Activated naive CD4-positive, alpha-beta T cell treated with anti-CD3 and anti-CD28 coated beads, Interleukin-2, amount 50 U/mL, for 72 hours (primary cell): ENCODE results near the gene USP32. TPM values are rescaled to one million over a fixed set of nuclear protein-coding genes. Genes with fewer than 3 reads are reported as not detected.
"Not testable (repeated sequence)": the region's sequence is repeated elsewhere in the genome, so short reads cannot be mapped to it uniquely, and the experiment has no call there.

ENCODE experiments used
- ATAC-seq, 2 donors: fragments of 150-1000 bp; cut with Tn5 transposase; 2 replicates each; pipeline ENCODE4 v1.10.0; 2021; ENCODE audit warnings: mild to moderate bottlenecking in 2 of 2, moderate library complexity in 2 of 2
- DNase-seq, 2 donors: peaks; one replicate each; pipeline ENCODE4 v3.0.0; 2021 to 2022; ENCODE audit warnings: low spot score in 2 of 2
- H3K27ac Mint-ChIP-seq, 2 donors: one replicate each; pipeline ENCODE4 v1.8.0; 2022; ENCODE audit warnings: mild to moderate bottlenecking in 2 of 2, mixed read lengths in 2 of 2
- H3K36me3 Mint-ChIP-seq, 2 donors: one replicate each; pipeline ENCODE4 v1.8.0; 2022; ENCODE audit warnings: mixed read lengths in 2 of 2
- H3K9me3 Mint-ChIP-seq, 2 donors: one replicate each; pipeline ENCODE4 v1.8.0; 2022; ENCODE audit warnings: mixed read lengths in 2 of 2
- total RNA-seq, 2 donors: library from RNA; stranded (reverse); gene quantifications; one replicate each; pipeline ENCODE4 v1.2.3, GENCODE V29; 2022

The USP32 gene
- total RNA-seq, 2 donors from 2014 or later = 42.6 to 51.5 TPM

DNA sequence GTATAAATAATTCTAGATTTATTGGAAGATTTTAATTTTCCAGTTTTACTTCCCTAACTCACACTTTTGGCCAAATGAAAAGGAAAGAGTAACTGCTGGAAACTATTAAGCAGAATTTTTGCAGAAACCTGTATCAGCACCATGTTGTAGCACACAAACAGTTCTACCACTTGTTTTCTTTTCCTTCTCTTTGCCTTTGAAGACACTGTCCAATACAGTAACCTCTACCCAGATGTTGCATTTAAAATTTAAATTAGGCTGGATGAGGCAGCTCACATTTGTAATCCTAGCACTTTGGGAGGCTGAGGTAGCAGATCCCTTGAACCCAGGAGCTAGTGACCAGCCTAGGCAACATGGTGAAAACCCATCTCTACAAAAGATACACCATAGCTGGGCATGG lies 186.2 kb downstream of the USP32 start:
- H3K36me3 Mint-ChIP-seq, DNase-seq, ATAC-seq, H3K9me3 Mint-ChIP-seq, H3K27ac Mint-ChIP-seq: not testable (repeated sequence)

DNA sequence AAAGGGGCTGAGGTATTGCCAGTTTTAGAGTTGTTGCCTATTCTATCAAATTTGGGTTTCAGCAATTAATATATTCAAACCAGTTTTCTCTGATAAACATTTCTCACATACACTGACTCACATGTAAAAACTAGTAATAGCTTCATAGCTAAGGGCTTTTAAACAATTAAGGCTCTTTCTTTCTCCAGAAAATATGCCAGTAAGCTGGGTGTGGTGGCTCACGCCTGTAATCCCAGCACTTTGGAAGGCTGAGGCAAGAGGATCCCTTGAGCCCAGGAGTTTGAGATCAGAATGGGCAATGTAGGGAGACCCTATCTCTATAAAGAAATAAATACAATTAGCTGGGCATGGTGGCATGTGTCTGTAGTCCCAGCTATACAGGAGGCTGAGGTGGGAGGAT lies 193.3 kb downstream of the USP32 start:
- DNase-seq, H3K36me3 Mint-ChIP-seq, ATAC-seq, H3K9me3 Mint-ChIP-seq: not testable (repeated sequence)
- peak overlapping the region in 1 of 2 donors; percentile 88 for H3K27ac Mint-ChIP-seq

DNA sequence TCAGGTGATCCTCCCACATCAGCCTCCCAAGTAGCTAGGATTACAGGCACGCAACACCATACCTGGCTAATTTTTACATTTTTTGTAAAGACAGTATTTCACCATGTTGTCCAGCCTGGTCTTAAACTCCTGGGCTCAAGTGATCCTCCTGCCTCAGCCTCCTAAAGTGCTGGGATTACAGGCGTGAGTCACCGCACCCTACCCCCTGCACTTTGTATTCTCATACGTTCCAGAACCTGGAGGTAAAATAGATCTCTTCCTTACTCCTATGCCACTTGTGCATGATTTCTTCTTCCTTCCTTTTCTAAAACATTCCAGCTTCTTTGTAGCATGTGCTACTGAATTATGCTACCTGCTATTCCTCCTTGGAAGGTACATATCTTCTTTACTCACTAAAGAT lies 197.8 kb downstream of the USP32 start:
- not testable (repeated sequence) for H3K36me3 Mint-ChIP-seq, H3K27ac Mint-ChIP-seq, ATAC-seq, H3K9me3 Mint-ChIP-seq, DNase-seq

DNA sequence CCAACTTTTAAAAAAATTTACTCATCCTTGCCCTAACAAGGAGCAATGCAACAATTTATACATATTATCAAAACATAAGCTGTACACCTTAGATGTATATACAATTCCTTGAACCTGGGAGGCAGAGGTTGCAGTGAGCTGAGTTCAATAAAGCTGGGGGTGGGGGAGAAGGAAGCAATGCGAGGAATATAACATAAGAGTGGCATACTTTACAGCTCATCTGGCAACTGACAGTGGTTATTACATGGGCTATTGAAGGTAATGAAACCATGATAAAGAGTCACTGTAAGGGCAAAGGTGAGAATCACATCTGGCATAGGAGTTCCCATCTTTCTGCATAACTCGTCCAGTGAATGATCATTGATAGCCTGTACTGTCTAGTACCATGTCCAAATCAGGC lies 198.5 kb downstream of the USP32 start:
- peaks cover 0 to 6% of the 10 kb centered on the region in 2 donors for H3K36me3 Mint-ChIP-seq

DNA sequence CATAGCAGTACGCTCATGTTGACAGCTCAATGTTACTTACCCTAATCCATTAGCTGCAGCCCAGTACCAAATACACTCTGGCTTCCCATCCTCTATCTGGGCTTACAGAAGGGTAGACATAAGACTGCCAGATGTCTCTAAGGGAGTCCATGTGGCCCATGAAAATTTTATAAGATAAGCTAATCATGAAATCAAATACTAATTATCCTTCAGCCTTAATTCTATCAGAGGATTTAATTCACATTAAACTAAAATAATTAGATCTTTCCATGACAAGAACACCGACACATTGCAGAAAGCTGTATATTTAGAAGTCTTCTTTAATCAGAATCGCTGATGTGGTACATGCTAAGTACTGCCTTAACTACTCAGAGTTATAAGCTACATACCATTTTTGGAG lies 198.9 kb downstream of the USP32 start:
- peak overlapping the region in 1 of 2 donors; percentile 58 for H3K27ac Mint-ChIP-seq
- not testable (repeated sequence) for ATAC-seq, DNase-seq, H3K36me3 Mint-ChIP-seq, H3K9me3 Mint-ChIP-seq

More for the DNA sequence above, 198.5 kb downstream of the USP32 start:
- no peak for ATAC-seq
- Mint-ChIP-seq H3K9me3 (no peaks in the 10 kb centered on the region), H3K27ac (peak overlapping the region in 1 of 2 donors; percentile 58)
- DNase-seq = no peak

DNA sequence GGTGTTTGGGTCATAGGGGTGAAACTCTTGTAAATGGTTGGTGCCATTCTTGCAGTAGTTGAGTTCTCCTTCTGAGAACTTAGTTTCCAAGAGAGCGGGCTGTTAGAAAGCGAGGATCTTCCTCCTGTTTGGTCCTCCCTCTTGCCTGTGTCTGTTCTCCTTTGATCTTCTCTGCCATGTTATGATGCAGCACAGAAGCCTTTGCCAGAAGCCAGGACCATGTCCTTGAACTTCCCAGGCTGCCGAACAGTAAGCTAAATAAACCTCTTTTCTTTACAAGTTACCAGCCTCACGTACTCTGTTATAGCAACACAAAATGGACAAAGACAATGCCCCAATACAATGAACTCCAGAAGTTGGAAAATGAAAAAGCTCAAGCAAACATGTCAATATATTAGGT lies 201.9 kb downstream of the USP32 start:
- H3K36me3 Mint-ChIP-seq, H3K9me3 Mint-ChIP-seq, H3K27ac Mint-ChIP-seq, DNase-seq, ATAC-seq: not testable (repeated sequence)

DNA sequence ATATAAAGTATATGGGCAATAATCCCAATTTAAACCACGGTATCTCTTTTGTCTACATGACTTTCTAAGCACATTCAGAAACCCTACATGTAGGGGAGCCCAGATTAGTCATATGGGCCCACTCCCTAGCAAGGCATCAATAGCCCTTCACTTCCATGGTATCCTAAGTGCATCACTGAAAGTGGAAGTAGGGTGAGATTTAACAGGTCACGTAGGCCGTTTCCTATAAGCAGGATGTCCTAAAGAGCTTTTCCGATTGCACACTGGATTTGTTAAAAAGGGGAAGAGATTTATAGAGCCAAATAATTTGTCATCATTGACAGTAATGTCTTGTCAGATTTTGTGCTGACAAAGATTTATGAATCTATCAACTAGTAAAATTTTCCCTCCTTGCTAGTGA lies 203.2 kb downstream of the USP32 start:
- no peaks in the 10 kb centered on the region for H3K9me3 Mint-ChIP-seq
- ATAC-seq = no peak

DNA sequence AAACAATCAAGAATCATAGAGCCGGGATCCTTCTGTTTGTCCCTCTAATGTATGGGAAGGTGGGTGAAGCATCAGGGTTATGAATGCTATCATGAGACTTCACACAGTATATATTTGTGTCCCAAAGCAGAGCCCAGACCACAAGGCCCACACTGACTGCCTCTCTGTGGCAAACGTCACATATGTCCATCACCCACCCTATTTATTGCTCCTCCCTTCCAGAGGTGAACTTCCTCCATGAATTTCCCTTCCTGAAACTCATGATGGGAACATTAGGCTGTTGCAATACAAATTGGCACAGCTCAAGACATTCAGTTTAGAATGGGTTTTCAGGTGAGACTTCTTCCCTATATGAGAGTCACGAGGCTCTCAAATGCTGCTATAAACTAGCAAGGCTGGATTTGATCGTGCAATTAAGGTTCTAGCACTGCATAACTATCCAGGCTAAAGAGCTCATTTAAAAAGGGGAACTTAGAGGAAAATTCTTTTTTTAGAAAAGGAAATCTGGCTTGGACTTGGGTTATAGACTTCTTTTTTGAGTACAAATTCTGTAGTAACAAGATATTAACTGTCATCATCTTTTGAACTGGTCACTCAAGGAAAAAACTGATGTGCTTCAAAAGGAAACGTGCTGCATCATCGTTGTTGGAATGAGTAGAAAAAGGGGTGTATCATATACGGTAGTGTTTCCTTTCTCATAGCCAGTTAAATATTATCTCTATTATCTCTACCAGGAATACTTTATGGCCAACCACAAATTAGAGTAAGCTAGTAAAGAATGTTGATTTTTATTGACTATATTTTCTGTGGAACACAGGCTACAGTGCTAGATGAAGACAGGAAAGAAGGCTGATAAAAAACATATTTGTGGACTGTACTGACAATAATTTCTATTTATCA lies 204.8 kb downstream of the USP32 start:
- not testable (repeated sequence) for H3K27ac Mint-ChIP-seq, H3K9me3 Mint-ChIP-seq, H3K36me3 Mint-ChIP-seq, ATAC-seq, DNase-seq

More for the DNA sequence above, 203.2 kb downstream of the USP32 start:
- DNase-seq = no peak
- Mint-ChIP-seq H3K27ac (peak overlapping the region in 1 of 2 donors; percentile 6), H3K36me3 (peaks cover 0 to 6% of the 10 kb centered on the region in 2 donors)

DNA sequence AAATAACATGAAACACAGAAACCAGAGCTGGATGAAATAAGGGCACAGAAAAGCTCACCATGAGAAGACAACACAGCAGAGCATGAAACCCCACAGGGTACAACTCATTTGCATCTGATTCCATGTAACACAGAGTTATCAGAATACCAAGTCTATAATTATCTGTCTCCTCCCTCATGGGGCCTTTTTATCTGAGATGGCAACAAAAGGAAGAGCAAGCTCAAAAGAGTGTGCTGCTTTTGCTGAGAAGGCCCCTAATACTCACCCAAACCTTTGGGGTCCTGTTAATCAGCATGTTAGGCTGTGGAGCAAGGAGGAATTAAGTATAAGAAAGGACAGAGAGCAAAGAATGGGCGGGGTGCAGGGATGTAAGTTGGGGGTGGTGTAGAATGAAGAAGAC lies 205.6 kb downstream of the USP32 start:
- not testable (repeated sequence) for H3K9me3 Mint-ChIP-seq, H3K36me3 Mint-ChIP-seq, H3K27ac Mint-ChIP-seq, DNase-seq, ATAC-seq

DNA sequence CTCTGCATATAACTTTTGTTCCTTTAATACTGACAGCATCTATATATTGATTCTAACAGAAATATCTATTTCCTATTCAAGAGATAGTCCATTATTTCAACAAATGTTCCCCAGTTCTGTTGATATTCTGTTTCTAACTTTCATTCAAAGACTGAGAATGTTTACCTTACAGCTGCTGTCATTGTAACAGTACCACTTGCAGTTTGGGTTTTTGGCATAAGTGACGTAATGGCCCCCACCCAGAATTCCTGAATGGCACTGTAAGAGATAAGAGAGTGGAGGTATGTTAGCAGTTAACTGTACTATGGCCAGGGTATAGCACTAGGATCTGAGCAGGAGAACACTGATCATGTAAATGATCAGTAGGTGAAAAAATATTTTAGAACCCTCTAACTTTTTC lies 211.6 kb downstream of the USP32 start:
- ATAC-seq, DNase-seq, H3K36me3 Mint-ChIP-seq, H3K9me3 Mint-ChIP-seq: not testable (repeated sequence)
- H3K27ac Mint-ChIP-seq = peak overlapping the region in 1 of 2 donors; percentile 33

DNA sequence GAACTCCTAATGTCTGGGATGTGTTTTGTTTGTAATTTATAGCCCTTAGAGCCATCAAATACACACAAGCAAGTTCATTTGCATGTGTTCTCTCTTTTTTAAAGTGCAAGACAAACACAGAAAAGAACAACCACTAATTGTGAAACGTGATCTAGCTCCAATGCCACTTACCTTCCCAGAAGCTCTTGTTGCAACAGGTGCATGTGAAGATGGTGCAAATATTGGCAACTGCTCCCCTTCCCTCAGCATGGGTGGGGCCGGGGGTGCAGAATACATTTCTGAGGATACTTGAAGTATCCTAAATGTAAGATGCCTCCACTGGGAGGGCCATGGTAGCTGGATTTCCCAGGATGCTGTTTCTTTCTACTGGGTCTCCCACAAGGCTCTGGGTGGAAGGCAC lies 213.8 kb downstream of the USP32 start:
- not testable (repeated sequence) for H3K27ac Mint-ChIP-seq, ATAC-seq, DNase-seq, H3K36me3 Mint-ChIP-seq, H3K9me3 Mint-ChIP-seq

DNA sequence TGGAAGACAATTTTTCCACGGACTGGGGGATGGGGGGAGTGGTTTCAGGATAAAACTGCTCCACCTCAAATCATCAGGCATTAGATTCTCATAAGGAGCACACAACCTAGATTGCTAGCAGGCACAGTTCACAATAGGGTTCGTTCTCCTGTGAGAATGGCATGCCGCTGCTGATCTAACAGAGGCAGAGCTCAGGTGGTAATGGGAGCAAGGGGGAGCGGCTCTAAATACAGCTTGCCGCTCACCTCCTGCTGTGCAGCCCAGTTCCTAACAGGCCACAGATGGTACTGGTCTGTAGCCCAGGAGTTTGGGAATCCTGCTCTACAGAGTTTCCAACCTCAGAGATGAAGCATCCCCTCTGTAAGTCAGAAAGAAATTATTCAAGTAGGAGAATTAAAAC lies 215.2 kb downstream of the USP32 start:
- peak overlapping the region in 1 of 2 donors; percentile 60 for H3K27ac Mint-ChIP-seq
- H3K9me3 Mint-ChIP-seq, DNase-seq, H3K36me3 Mint-ChIP-seq, ATAC-seq: not testable (repeated sequence)

DNA sequence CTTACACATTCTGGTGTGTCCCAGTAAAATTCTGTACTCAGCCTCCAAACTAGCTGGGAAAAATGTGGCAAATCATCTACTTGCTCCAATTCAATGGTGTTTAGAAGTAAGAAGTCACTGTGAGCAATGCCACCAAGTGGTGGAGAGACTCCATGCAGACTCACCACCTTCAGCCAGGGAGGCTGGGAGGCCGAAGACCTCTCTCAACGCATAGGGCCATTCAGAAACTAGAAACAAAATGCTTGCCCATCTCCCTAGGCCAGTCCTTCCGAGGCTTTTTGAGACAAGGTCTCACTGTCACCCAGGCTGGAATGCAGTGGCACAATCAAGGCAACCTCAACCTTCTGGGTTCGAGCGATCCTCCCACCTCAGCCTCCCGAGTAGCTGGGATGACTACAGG lies 217.2 kb downstream of the USP32 start:
- not testable (repeated sequence) for H3K36me3 Mint-ChIP-seq, H3K9me3 Mint-ChIP-seq, H3K27ac Mint-ChIP-seq, DNase-seq, ATAC-seq

DNA sequence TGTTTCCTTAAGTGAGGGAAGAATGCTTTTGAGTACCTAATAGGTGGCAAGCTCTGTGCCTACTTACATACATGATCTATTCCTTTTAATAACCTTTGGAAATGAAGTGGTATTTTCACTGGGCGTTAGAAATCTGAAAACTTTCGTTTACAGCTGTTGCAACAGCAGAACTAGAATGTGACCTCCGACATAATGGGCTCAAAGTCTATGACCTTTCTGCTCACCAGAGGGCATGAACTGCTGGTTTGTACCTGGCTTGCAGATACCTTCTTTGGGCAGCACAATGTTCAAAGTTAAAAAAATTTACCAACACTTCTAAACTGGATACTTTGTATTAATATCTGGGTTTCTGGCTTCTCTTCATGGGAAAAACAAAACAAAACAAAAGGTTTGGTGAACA lies 217.9 kb downstream of the USP32 start:
- Mint-ChIP-seq H3K36me3 (no peaks in the 10 kb centered on the region), H3K27ac (no peak overlapping the region), H3K9me3 (no peaks in the 10 kb centered on the region)
- DNase-seq = no peak
- no peak for ATAC-seq

DNA sequence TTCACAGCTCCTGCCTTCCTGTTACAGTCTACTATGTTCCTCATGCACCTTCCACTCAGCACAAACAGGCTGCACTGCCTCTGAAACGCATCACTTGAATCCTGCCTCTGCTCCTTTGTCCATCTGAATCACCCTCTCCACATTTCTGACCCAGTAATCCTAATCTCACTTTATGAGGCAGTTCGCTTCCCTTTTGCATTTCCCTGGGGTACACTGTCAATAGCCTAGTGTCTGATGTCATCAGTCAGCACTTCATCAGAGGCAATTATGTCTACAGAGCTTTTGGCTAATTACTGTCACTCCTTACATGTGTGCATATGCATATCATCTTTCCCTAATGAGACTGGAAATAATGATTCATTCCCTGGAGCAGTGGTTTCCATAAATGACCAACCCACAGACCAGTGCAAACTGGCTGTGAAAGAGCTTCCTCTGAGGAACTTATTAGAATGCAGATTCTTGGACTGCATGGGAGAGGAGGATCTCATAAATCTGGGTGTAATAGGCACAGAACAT lies 218.6 kb downstream of the USP32 start:
- ATAC-seq (peak; percentile 43 to 66), DNase-seq (no peak)
- no peaks in the 10 kb centered on the region for H3K36me3 Mint-ChIP-seq
- no peaks in the 10 kb centered on the region for H3K9me3 Mint-ChIP-seq
- H3K27ac Mint-ChIP-seq = no peak overlapping the region

DNA sequence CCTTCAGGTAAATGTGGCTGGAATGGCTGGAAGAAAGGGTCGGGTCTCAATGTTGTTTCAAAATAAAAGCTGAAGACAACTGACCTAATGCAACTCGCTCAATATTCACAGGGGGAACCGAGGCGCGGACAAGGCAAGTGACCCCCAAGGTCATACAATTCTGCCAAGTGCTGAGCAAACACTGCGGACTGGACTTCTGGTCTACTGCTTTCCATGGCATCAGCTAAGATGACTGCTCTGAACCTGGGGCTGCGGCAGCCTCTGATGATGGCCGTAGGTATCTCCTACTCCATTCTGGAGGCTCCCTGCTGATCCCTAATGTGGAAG lies 220.2 kb downstream of the USP32 start:
- Mint-ChIP-seq H3K9me3 (no peaks in the 10 kb centered on the region), H3K36me3 (no peaks in the 10 kb centered on the region), H3K27ac (no peak overlapping the region)
- DNase-seq (peak in 1 of 2 donors; percentile 11), ATAC-seq (no peak)

DNA sequence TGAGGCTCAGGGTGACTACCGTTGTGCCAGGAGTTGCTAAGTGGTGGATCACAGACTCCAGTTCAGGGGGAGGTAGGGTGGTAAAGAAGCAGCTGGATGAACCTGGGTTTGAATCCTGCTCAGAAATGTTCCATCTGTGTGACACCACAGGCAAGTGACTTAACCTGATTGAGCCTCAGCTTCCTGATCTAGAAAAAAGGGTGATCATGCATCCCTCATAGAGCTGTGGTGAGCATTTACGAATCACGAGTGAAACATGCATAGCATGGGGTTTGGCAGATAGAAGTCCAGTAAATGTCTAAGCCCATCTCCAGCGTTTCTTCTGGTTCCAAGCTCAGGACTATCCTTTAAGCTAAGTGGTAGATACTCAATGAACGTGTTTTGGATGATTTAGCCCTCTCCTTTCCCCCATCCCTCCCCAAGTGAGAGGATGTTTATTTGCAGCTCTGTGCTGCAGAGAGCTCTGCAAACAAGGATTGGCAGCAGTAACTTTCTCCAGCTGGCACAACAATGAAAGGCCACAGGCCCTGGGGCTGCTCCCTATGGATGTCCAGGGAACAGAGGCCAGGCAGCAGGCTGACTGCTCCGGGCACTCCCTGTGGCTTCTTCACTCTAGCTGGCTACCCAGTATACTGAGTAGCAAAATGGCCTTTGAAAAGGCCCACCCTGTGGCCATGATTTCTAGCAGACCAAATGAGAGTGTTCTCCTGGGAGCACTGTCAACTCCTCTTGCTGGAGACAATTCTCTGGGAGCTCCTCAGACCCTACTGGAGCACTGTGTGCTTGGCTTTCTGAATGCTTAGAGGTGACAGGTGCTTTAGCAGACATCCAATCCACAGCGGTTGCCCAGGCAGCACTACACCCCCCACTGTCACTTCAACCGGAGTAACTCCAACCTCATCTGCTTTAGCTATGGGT lies 220.8 kb downstream of the USP32 start:
- DNase-seq = peak in 1 of 2 donors; percentile 30
- H3K9me3 Mint-ChIP-seq = no peaks in the 10 kb centered on the region
- H3K27ac Mint-ChIP-seq = peak overlapping the region; percentile 58 to 65
- peak in 1 of 2 donors; percentile 19 for ATAC-seq
- no peaks in the 10 kb centered on the region for H3K36me3 Mint-ChIP-seq
